Activated T-cell treated with anti-CD3 and anti-CD28 coated beads, Interleukin-2, amount 50 U/mL, for 1 hour (primary cell): ENCODE results near the gene SERPINI2.
"Not testable (repeated sequence)": the region's sequence is repeated elsewhere in the genome, so short reads cannot be mapped to it uniquely, and the experiment has no call there.

Experiments used
- DNase-seq: peaks from one replicate; pipeline ENCODE4 v3.0.0-alpha.2; 2020

The SERPINI2 gene

DNA sequence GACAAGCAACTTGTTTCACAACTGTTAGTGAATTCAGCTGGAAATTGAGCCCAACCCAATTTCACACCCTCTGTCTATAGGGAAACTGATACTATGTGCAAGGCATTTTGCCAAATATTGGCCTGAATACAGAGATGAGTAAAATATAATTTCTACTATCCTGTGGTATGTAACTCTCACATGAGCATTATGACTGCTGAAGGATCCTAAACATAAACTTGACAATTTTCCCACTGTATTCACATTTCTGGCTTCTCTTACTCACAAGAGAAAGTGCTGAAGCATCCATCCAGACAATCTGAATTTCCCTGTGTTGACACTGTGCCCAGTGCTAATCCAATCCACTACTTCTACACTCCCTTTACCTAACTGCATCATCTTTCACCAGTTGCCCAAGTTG, 28.4 kb downstream of the SERPINI2 start:
- no peak for DNase-seq

DNA sequence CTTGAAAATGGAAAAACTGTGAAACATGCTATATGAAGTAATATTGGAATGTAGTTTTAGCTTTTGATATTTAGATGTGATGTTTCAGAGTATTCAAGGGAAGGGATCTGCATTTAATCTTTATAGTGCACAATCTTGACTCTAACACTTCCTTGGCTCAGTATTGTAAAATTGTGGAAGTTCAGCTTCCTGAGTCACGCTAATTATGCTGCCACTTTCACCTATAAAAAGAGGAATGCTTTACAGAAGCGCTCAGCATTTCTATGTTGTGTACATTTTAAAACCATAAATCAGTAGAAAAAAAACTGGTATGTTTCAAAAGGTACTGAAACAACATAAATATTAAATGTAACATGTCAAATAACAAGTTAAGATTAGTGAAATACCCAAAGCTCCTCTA, 32.6 kb downstream of the SERPINI2 start:
- DNase-seq, result no peak

DNA sequence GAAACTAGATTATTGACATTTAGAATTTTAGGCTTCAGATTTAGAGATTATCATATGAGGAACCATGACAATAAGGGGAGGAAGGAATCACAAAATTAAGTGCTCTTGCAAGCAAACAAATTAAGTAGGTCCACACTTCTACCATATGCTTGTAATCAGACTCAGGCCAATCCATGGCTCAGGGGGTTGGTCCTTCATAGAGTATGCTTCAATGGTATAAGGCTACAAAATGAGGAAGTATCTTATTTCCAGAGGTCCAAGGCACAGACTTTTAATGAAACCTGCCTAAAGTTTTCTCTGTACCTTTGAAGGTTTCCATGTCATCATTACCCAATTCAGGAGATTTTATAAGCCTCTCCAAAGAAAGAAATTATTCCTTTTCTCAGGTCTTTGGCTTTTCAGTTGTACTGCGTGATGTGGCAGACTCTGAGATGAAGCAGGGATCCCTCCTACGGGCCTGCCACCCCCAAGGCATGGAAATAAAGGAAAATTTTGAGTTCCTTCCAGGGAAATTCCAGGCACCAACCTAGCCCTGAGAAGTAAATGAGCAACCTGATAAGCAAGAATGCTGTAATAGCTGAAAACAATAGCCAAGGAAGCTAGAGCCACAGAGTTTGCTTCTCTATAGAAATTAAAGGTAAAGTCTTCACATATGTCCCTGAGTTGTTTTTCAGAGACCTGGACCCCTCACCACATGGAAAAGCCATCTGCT, 36.3 kb downstream of the SERPINI2 start:
- no peak for DNase-seq

DNA sequence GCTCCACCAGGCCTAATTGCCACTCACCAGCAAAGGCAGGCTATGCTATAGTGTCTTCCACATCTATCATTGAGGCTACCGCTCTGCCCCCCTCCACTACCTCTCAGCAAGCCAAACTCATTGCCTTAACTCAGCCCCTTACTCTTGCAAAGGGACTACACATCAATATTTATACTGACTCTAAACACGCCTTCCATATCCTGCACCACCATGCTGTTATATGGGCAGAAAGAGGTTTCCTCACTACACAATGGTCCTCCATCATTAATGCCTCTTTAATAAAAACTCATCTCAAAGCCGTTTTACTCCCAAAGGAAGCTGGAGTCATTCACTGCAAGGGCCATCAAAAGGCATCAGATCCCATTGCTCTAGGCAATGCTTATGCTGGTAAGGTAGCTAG, 46.9 kb downstream of the SERPINI2 start:
- not testable (repeated sequence) for DNase-seq

DNA sequence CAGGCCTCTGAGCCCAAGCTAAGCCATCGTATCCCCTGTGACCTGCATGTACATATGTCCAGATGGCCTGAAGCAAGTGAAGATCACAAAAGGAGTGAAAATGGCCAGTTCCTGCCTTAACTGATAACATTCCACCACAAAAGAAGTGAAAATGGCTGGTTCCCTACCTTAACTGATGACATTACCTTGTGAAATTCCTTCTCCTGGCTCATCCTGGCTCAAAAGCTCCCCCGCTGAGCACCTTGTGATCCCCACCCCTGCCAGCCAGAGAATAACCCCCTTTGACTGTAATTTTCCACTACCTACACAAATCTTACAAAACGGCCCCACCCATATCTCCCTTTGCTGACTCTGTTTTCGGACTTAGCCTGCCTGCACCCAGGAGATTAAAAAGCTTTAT, 51.4 kb downstream of the SERPINI2 start:
- not testable (repeated sequence) for DNase-seq

DNA sequence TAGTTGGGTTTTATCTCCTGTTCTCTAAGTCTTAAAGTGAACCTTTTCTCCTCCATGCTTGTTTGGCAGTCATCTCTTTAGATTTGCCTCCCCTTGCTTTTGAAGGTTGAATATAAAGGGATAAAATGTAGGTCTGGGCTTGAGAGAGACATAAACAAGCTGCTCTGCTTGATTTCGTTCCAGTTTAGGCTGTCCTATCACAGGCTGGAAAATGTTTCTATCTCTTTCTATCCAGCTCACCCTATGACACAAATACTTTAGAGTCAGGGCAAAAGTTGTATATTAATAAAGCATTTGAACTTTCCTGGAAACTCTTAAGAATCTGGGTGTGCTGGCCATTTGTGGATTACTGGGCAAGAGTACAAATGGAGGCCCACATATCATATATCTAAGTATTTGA, 64.2 kb downstream of the SERPINI2 start:
- no peak for DNase-seq

DNA sequence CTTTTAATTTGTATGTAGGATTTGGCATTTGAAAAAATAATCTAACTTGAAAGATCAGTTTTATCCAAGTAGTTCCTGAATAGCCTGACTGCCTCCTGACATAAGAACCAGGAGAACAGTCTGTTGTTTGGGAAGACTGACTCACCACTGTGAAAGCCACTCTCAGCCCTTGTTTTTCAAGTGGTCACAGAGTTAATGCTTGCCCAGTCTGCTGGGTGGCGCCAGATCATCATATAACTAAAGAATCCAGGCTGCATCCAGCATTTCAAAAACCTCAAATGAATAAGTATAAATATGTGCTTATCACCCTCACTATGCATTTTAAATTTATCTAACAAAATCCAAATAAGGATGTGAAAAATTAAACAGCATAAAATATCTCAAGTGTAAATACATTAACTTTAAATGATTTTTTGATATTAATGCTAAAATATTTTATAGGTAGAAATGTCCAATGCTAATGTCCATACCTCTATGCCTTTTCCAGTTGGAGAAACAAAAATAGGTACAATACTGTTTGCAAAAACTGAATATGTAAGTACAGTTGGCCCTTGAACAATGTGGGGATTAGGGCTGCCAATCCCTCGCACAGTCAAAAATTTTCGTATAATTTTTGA, 66.9 kb downstream of the SERPINI2 start:
- DNase-seq, result no peak

DNA sequence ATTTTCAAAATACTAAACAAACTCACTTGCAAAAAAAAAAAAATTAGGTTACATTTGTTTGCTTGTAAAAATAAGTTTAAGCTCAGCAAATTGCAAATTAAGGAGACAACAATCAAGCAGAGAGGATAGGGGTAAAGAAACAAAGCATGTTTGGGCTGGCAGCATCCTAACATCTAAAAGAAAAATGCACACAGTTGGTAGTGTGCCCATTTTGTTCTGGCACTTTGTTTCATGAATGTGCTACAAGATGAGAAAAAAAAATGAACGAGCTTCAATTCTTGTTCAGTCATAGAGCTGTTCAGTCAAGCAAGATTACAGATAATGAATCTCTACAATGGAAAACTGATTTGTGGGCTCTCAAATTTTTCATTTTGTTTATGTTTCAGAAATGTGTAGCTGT, 76.0 kb downstream of the SERPINI2 start:
- no peak for DNase-seq

DNA sequence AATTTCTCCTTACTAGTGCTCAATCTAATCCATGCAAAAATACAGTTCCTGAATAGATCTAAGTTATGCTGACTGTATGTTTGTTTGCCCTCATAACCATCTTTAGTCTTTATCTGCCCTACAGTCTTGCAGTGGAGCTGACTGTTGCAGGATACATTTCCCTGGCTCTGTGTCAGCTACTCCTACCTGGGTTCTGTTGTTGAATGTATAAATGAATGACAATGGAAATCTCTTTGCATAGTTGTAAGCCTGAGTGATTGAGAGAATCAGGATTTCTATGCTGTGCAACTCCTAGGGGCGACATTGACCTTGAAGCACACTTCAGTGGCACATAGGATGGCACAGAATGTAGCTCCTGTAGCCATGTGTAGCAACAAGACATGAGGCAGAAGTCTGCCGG, 77.8 kb downstream of the SERPINI2 start:
- no peak for DNase-seq

DNA sequence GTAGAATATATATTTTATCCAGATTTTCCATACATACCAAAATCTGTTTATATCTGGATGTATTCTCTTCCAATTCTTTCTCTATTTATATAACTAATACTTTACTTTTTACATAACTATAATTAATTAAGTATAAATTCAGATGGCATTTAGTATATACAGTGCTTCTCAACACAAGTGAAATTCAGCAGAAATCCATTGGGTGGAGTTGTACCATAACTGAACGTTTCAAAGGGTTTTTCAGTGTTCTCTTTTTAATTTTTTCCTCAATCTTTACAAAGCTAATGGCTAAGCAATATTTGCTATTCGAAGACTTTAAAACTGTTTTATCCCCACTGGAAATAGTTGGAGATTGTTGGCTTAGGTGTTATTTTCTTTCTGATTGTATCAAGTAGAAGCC, 79.8 kb downstream of the SERPINI2 start:
- DNase-seq, result no peak
